HEK293T (cell line): ENCODE results near the gene RPS21.

Experiments used
- CTCF ChIA-PET: fragments of 350-600 bp; formaldehyde crosslinking; extraction: SDS; loops from one replicate; lab custom pipeline; 2021; ENCODE audit warnings: antibody characterized with exemption, inconsistent platforms; lab: Yijun Ruan, JAX
- POLR2A ChIA-PET: fragments of 350-600 bp; formaldehyde crosslinking; extraction: SDS; loops from one replicate; lab custom pipeline; 2020; ENCODE audit warnings: antibody characterized with exemption, inconsistent platforms; lab: Yijun Ruan, JAX
- DNase-seq: peaks from one replicate; pipeline ENCODE4 v3.0.0; 2012; ENCODE audit warnings: mixed read lengths; ENCODE audit errors: extremely low spot score
- ARNT ChIP-seq: fragments of 450-650 bp; IDR thresholded peaks from 2 replicates; pipeline ENCODE4 v1.6.1; 2017; ENCODE audit warnings: mild to moderate bottlenecking
- BHLHE40 ChIP-seq: fragments of 450-650 bp; IDR thresholded peaks from 2 replicates; pipeline ENCODE4 v1.6.1; 2016; ENCODE audit warnings: mild to moderate bottlenecking, moderate library complexity, borderline replicate concordance
- CTBP1 ChIP-seq: fragments of 450-650 bp; IDR thresholded peaks from 2 replicates; pipeline ENCODE4 v1.6.1; 2016; ENCODE audit warnings: borderline replicate concordance
- ELF4 ChIP-seq: fragments of 450-650 bp; IDR thresholded peaks from 2 replicates; pipeline ENCODE4 v1.6.1; 2017; ENCODE audit warnings: antibody characterized with exemption
- FOXA1 ChIP-seq: fragments of 450-650 bp; IDR thresholded peaks from 2 replicates; pipeline ENCODE4 v1.6.1; 2016; ENCODE audit warnings: mild to moderate bottlenecking
- FOXK2 ChIP-seq: fragments of 450-650 bp; IDR thresholded peaks from 2 replicates; pipeline ENCODE4 v1.6.1; 2016; ENCODE audit warnings: mild to moderate bottlenecking
- FOXM1 ChIP-seq: fragments of 450-650 bp; IDR thresholded peaks from 2 replicates; pipeline ENCODE4 v1.6.1; 2017; ENCODE audit warnings: mild to moderate bottlenecking, borderline replicate concordance
- HDGF ChIP-seq: fragments of 450-650 bp; IDR thresholded peaks from 2 replicates; pipeline ENCODE4 v1.6.1; 2017; ENCODE audit warnings: antibody characterized with exemption, borderline replicate concordance
- L3MBTL2 ChIP-seq: fragments of 450-650 bp; conservative IDR thresholded peaks from 2 replicates; pipeline ENCODE4 v1.6.1; 2016; ENCODE audit warnings: mild to moderate bottlenecking
- LEF1 ChIP-seq: fragments of 450-650 bp; IDR thresholded peaks from 2 replicates; pipeline ENCODE4 v1.6.1; 2017; ENCODE audit warnings: mild to moderate bottlenecking, borderline replicate concordance
- NFRKB ChIP-seq: fragments of 450-650 bp; IDR thresholded peaks from 2 replicates; pipeline ENCODE4 v1.6.1; 2016; ENCODE audit warnings: mild to moderate bottlenecking, moderate library complexity
- SP1 ChIP-seq: fragments of 450-650 bp; IDR thresholded peaks from 2 replicates; pipeline ENCODE4 v1.6.1; 2017
- SUZ12 ChIP-seq: fragments of 450-650 bp; IDR thresholded peaks from 2 replicates; pipeline ENCODE4 v1.6.1; 2016; ENCODE audit warnings: mild to moderate bottlenecking
- TARDBP ChIP-seq: fragments of 450-650 bp; IDR thresholded peaks from 2 replicates; pipeline ENCODE4 v1.6.1; 2016
- ZNF384 ChIP-seq: fragments of 450-650 bp; IDR thresholded peaks from 2 replicates; pipeline ENCODE4 v1.6.1; 2016
- TF ChIP-seq, protein P1 (sequence below): fragments of 450-650 bp; IDR thresholded peaks from 2 replicates; pipeline ENCODE4 v1.6.1; 2016

Gene RPS21

DNA sequence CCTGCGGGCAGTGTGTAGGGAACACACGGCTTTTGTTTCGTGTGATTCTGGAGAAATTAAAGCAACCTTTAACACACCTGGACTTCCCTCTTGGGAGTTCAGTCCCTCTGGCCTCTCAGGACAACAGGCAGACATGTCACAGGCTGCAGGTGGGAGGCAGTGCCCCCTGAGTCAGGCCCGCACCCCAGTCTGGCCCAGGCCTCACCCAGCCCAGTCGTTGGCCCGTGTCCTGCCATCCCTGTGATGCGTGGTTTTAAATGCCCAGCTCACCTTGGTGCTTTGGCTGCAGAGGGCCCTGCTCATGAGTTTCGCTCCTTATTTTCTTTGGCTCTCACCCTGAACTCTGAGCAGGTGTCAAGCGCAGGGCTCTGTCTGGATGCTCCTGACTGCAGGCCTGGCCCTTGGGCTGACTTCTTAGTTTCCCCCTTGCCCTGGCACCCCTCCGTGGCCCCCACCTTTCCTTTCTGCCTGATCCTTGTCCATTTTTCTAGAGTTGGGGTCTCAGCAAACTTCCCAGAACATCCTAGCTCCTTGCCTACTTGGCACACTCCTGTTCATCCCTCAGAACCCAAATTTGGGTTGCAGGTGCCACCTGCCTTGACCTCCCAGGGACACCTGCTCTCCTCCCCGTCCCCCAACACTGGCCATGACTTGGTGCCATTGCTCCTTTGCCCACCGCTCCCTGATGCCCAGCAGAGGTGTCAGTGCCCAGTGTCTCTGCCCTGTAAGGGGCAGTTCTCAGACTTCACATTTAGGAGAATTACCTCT lies 22.4 kb downstream of the RPS21 start:
- TF ChIP-seq BHLHE40, result no peak
- TF ChIP-seq L3MBTL2, result no peak
- TF ChIP-seq HDGF, result no peak
- no peak for TF ChIP-seq FOXK2
- TF ChIP-seq FOXM1, result no peak
- TF ChIP-seq ZNF384, result no peak
- TF ChIP-seq SUZ12, result no peak
- TF ChIP-seq ARNT, result no peak
- TF ChIP-seq, protein P1, sequence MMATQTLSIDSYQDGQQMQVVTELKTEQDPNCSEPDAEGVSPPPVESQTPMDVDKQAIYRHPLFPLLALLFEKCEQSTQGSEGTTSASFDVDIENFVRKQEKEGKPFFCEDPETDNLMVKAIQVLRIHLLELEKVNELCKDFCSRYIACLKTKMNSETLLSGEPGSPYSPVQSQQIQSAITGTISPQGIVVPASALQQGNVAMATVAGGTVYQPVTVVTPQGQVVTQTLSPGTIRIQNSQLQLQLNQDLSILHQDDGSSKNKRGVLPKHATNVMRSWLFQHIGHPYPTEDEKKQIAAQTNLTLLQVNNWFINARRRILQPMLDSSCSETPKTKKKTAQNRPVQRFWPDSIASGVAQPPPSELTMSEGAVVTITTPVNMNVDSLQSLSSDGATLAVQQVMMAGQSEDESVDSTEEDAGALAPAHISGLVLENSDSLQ, result no peak
- TF ChIP-seq CTBP1, result no peak
- CTCF ChIA-PET, result interaction anchor here (0.7 to 2.4 kb wide), 9 partner anchors 10 to 398 kb away, joined by 3 to 8 read pairs (median 3); partner anchors contain the start of genes RPS21 and SLCO4A1
- POLR2A ChIA-PET, result interaction anchor here (1.3 kb wide), 1 partner anchor 23 kb away, joined by 3 read pairs; the partner anchor contains the start of gene RPS21
- DNase-seq, result no peak

DNA sequence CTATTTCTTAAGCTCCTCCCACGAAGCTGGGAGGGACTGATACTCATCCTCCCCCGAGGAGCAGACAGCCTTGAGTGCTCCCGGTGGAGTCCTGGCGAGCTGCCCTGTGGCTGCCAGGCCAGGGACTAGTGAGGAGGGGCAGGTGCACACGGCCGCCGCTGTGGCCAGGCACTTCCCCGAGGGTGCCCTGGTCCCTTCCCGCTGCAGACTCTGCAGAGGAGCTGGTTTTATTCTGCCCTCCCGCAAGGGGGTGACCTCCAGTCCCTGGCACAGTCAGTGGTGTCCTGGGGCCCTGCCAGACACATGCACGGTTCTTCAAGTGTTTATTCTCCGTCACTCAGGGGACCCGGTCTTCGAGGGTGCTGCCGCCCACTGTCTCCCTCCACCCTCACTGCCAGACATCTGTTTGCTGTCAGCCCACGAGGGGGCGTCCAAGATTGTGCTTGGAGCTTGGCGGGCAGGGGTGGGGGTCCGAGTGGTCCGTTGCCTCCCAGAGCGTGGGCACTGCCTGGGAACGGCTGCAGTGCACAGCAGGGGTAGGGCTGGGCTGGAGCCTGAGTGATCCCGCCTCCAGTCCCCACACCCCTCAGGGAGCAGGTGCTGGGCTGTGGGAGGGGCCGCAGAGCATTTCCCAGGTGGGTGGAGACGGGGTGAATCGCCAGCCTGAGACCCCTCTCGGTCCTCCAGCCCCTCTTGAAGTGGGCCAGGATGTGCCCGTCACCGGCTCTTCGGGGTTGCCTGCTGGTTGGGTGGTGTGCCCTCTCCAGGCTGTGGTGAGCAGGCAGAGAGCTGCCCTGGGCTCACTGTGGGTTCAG lies 23.2 kb downstream of the RPS21 start:
- ChIA-PET POLR2A (interaction anchor here (0.7 to 0.9 kb wide), 2 partner anchors 360 to 386 kb away, joined by 3 to 4 read pairs; partner anchors contain the start of gene MRGBP), CTCF (interaction anchor here (0.7 to 2.4 kb wide), 11 partner anchors 9 to 399 kb away, joined by 3 to 8 read pairs (median 3); partner anchors contain the start of genes RPS21 and SLCO4A1)
- TF ChIP-seq FOXA1 (no peak), LEF1 (no peak), ELF4 (no peak), BHLHE40 (no peak), HDGF (no peak), L3MBTL2 (no peak), CTBP1 (no peak), FOXK2 (no peak), NFRKB (no peak), ARNT (no peak), FOXM1 (no peak), ZNF384 (no peak), TARDBP (no peak)
- DNase-seq, result peak; percentile 70

DNA sequence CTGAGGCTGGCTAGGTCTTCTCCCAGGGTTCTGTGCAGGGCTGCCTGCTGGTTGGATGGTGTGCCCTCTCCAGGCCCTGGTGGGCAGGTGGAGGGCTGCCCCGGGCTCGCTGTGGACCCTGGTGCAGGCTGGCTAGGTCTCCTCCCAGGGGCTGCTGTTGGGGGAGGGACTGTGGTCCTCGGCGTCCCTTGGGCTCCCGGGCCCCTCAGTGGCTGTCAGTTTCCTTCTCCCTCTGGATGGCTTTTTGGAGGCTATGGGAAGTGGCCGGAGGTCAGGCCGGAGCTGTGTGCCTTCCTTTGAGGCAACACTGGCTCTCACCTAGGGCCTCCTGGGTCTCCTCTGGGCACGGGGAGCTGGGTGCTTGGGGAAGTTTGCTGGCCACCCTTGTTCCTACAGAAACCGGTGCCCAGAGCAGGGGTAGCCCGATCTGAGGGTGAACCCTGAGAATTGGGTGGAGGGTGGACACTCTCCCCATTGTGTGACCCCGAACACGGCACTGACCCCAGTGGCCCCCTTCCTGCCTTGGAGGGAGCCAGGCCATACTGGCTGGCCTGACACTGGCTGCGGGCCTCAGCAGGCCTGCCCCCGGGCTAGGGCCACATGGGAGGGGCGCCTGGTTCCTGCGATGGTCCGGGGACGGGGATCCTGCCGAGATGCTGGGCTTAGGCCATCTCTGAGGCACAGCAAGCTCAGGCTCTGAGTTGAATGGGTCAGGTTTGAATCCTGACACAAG lies 24.0 kb downstream of the RPS21 start:
- no peak for TF ChIP-seq ZNF384
- TF ChIP-seq BHLHE40, result no peak
- TF ChIP-seq ARNT, result no peak
- TF ChIP-seq SUZ12, result no peak
- TF ChIP-seq NFRKB, result no peak
- TF ChIP-seq FOXA1, result no peak
- no peak for TF ChIP-seq ELF4
- no peak for TF ChIP-seq HDGF
- ChIA-PET POLR2A (interaction anchor here (0.7 to 0.9 kb wide), 2 partner anchors 359 to 385 kb away, joined by 3 to 4 read pairs; partner anchors contain the start of gene MRGBP), CTCF (interaction anchor here (0.9 to 2.4 kb wide), 6 partner anchors 8 to 240 kb away, joined by 3 to 8 read pairs (median 5); no protein-coding TSS in a partner anchor)
- DNase-seq, result no peak

DNA sequence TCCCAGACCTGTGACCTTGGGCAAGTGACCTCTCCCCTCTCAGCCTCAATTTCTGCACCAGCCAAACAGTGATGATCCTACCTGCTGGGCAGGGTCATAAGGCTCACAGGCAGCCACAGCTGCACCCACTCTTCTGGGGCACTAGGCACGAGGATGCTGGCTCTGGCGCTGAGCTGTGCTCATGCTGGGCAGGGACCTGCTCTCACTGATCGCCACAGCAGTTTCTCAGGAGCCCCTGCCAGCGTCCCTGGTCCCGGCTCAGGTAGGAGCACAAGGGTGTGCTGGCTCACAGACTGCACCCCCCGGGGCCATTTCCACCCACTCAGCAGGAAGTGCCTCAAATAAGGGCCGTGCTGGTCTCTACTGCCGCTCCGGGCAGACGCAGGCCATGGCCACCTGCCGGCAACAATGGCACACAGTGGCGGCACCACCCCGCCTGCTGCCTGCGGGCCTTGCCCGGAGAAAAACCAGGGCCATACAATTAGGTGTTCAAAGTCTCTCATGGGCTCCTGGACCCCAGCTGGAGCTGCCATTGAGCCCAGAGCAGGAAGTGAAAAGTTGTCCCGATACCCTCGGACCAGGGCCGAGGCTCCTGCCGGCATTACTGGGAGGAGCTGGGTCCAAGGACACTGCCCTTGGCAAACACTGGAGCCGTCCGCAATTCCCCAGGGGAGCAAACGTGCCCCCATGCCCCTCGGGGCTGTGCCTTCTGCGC lies 24.7 kb downstream of the RPS21 start:
- POLR2A ChIA-PET, result no interaction called here
- DNase-seq, result no peak
- TF ChIP-seq BHLHE40 (no peak), FOXM1 (no peak), TARDBP (no peak), FOXA1 (no peak), LEF1 (no peak), SUZ12 (no peak), NFRKB (no peak), L3MBTL2 (no peak), ELF4 (no peak), SP1 (no peak), ZNF384 (no peak), FOXK2 (no peak), CTBP1 (no peak)
- CTCF ChIA-PET, result interaction anchor here (1.7 kb wide), 1 partner anchor 80 kb away, joined by 3 read pairs; no protein-coding TSS in a partner anchor

DNA sequence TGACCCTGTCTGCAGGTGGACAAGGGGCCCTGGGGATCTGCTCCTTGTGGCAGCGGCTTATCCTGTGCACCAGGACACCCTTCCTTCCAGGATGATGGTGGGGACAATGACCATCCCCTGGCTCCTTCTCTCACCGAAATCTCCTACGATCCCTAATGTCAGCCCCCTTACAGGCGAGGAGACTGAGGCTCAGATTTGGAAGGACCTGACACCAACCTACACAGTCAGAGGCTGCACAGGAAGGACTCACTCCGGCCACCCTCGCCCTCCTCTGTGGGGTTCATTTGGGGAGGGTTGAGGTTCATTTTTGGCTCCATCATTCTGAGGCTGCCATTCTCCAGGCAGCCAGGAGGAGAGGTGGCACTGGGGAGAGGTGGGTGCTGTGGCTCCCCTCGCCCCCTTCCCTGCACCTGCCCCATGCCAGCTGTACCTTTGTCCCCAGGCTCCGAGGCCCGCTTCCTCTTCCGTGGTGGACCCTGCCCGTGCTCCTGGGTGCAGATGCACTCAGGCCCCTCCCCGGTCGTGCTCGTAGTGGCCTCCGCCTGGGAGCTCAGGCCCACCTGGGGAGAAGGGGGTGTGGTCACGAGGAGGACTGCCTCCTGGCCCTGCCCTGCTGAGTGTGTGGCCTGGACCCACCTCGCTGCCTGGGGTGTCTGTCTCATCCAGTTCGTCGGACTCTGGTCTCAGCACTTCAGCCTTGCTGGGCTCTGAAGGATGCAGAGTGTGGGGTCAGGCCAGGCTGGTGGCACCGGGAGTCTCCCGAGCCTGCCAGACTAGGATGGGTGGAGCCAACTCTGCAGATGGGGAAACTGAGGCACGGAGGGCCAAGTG lies 25.5 kb downstream of the RPS21 start:
- CTCF ChIA-PET, result no interaction called here
- TF ChIP-seq NFRKB (no peak), CTBP1 (no peak), FOXK2 (no peak), L3MBTL2 (no peak)
- POLR2A ChIA-PET, result no interaction called here
- DNase-seq, result no peak
